ENCODE data around the gene SIGLEC12. TPM values are rescaled to one million over a fixed set of nuclear protein-coding genes. Genes with fewer than 3 reads are reported as not detected.

SIGLEC12 gene
- total RNA-seq, 1 donor from 2014 or later: 3.7 TPM

GRCh38 chr19:51462681-51463080 lies 38.9 kb downstream of the SIGLEC12 start:
- intact Hi-C loops (cut with DNase I): no loop called here
- H3K9me3 ChIP-seq: no peaks in the 10 kb centered on the region
- H3K36me3 ChIP-seq: no peaks in the 10 kb centered on the region
- DNase-seq (no peak), ATAC-seq (no peak)
- H3K27ac ChIP-seq: no peak overlapping the region
- peaks cover 24% of the 10 kb centered on the region for H3K27me3 ChIP-seq
- H3K4me1 ChIP-seq: no peaks in the 10 kb centered on the region
- no peak overlapping the region for H3K4me3 ChIP-seq
- TF ChIP-seq, protein P1, sequence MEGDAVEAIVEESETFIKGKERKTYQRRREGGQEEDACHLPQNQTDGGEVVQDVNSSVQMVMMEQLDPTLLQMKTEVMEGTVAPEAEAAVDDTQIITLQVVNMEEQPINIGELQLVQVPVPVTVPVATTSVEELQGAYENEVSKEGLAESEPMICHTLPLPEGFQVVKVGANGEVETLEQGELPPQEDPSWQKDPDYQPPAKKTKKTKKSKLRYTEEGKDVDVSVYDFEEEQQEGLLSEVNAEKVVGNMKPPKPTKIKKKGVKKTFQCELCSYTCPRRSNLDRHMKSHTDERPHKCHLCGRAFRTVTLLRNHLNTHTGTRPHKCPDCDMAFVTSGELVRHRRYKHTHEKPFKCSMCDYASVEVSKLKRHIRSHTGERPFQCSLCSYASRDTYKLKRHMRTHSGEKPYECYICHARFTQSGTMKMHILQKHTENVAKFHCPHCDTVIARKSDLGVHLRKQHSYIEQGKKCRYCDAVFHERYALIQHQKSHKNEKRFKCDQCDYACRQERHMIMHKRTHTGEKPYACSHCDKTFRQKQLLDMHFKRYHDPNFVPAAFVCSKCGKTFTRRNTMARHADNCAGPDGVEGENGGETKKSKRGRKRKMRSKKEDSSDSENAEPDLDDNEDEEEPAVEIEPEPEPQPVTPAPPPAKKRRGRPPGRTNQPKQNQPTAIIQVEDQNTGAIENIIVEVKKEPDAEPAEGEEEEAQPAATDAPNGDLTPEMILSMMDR (IDR thresholded peaks at IDR 0.05): no peak

GRCh38 chr19:51462276-51462675 lies 39.3 kb downstream of the SIGLEC12 start:
- Histone ChIP-seq H3K36me3 (no peaks in the 10 kb centered on the region), H3K27ac (no peak overlapping the region), H3K9me3 (no peaks in the 10 kb centered on the region), H3K4me3 (no peak overlapping the region), H3K27me3 (peaks cover 24% of the 10 kb centered on the region), H3K4me1 (no peaks in the 10 kb centered on the region)
- TF ChIP-seq, protein P1 (IDR thresholded peaks at IDR 0.05): no peak
- DNase-seq (no peak), ATAC-seq (no peak)
- intact Hi-C loops (cut with DNase I): no loop called here

DNA sequence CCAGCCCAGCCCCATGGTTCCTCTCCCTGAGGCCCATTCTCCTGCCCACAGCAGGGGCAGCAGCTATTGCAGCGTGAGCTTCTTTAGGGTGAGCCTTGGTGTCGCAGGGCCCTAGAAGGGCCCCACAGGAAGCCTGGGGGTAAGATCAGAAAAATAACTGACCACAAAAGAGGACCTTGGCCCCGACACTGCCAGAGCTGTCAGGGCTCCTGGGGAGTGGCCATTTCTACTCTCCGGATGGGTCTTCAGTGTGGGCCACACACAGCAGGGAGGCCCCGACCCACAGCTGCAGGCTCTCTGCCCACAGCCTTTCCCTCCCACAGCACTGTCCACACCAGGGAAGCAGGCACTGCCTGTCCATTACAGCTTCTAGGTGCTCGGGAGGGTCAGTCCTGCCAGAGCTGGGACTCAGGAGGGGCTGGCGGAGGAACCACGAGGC lies 39.9 kb downstream of the SIGLEC12 start:
- DNase-seq (no peak), ATAC-seq (peak; percentile 45)
- intact Hi-C loops (cut with DNase I): no loop called here

DNA sequence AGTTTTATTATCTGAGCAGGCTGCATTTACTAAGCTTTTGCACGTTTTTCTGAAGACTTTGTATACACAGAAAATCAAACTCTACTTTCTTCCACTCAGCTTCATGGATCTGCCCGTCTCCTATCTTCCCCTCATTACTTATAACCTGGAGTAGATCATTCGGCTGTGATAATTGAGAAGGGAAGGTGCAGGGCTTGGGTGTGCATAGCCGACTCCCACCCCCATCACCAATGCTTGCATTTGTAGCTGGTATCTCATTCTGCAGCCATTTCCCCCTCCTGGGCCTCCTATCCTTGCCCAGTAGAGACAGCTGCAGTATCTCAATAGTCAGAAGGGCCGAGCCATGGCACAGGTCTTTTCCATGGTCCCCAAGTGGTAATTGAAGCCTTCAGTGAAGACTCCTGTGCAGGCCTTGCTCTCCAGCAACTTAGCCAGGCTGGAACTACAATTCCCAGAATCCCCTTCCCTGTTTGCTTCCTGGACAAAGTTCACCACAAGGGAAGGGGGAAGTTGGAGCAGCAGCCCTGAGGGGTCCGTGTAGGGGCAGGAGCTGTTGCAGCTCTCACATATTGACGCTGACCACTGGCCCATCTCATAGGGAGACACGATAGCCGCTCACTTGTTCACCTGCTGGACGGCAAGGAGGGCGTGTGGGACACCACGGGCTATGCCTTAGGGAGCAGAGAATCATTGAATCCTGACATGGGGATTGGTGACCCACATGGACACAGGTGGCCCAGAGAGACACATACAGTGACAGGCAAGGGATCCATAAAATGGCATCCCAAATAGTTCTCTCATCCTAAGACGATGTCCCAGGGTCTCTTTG lies 41.2 kb downstream of the SIGLEC12 start:
- no peak for DNase-seq
- H3K36me3 ChIP-seq: no peaks in the 10 kb centered on the region
- TF ChIP-seq, protein P1 (IDR thresholded peaks at IDR 0.05): no peak
- H3K27ac ChIP-seq: no peak overlapping the region
- intact Hi-C loops (cut with DNase I): no loop called here
- peaks cover 24% of the 10 kb centered on the region for H3K27me3 ChIP-seq
- H3K4me1 ChIP-seq: no peaks in the 10 kb centered on the region
- peak; percentile 31 for ATAC-seq
- no peaks in the 10 kb centered on the region for H3K9me3 ChIP-seq
- peak overlapping the region; percentile 23 for H3K4me3 ChIP-seq

More for the DNA sequence above, 39.9 kb downstream of the SIGLEC12 start:
- TF ChIP-seq, protein P1 (IDR thresholded peaks at IDR 0.05): no peak
- H3K36me3 ChIP-seq: no peaks in the 10 kb centered on the region
- no peak overlapping the region for H3K27ac ChIP-seq
- H3K27me3 ChIP-seq: peaks cover 24% of the 10 kb centered on the region
- H3K9me3 ChIP-seq: no peaks in the 10 kb centered on the region
- no peaks in the 10 kb centered on the region for H3K4me1 ChIP-seq
- H3K4me3 ChIP-seq: no peak overlapping the region

DNA sequence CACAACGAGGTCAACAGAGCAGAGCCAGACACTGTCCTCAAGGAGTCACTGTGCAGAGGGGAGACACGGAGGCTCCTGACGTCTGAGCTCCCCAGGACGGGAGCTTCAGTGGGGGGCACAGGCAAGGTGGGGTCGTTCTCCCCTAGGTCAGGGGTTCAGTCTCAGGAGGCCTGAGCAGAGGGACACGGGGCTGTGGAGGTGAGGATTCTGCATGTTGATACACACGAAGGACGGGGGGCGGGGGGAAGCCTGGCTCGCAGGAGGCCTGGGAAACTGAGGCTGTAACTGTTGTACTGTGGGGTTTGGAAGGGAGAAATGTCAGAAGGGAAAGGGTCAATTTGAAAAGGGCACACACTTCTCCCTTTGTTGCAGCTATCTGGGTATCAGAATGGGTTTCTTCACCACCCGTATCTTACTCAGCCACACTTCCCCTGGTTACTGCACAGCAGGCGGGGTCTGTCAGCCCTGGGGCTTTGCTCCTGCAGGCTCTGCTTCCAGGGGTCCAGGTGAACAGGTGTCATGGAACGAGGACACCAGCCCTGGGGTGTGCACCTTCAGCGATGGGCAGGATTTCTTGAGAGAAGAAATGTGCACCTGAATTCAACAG lies 42.6 kb downstream of the SIGLEC12 start:
- Histone ChIP-seq H3K27ac (no peak overlapping the region), H3K4me3 (no peak overlapping the region), H3K4me1 (no peaks in the 10 kb centered on the region), H3K9me3 (no peaks in the 10 kb centered on the region), H3K36me3 (no peaks in the 10 kb centered on the region), H3K27me3 (peaks cover 19% of the 10 kb centered on the region)
- ATAC-seq (no peak), DNase-seq (no peak)
- TF ChIP-seq, protein P1 (IDR thresholded peaks at IDR 0.05): no peak
- intact Hi-C loops (cut with DNase I): no loop called here
